ENCODE results near the gene CHCHD6.

GRCh38 chr3:126758882-126759281 lies 54.8 kb downstream of the CHCHD6 start:
- TF ChIP-seq CTCF (IDR thresholded peaks at IDR 0.05) (no peak), POLR2A (IDR thresholded peaks at IDR 0.05) (no peak)

Data from adrenal gland (tissue), 5 donors.